Hematopoietic multipotent progenitor cell treated with erythropoietin and hydrocortisone succinate and interleukin-3 and kit ligand, for 17 days (in vitro differentiated cells): ENCODE measurements around the gene MAP1B.

Source experiments
- DNase-seq: peaks from one replicate; pipeline ENCODE4 v3.0.0-alpha.2; 2015; ENCODE audit warnings: low spot score

Gene MAP1B

DNA sequence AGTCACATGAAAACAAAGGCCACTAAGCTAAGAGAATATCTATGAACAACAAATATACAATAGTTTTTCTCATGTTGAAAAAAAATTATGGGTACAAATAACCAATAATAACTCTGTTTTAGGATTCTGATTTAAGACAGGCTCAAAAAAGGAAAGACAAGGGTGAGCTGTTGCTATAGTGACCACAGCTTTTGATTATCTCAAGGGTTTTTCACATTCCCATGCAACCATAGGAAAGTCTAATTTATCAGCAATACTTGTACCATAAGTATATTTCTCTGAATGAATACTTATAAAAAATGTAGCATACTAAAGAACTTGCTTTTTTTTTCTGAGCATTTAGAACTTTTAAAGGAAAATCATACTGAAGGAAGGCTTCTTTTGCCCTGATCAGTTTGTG, 144.7 kb downstream of the MAP1B start:
- no peak for DNase-seq

GRCh38 chr5:72252574-72253155, 145.4 kb downstream of the MAP1B start:
- DNase-seq: no peak

DNA sequence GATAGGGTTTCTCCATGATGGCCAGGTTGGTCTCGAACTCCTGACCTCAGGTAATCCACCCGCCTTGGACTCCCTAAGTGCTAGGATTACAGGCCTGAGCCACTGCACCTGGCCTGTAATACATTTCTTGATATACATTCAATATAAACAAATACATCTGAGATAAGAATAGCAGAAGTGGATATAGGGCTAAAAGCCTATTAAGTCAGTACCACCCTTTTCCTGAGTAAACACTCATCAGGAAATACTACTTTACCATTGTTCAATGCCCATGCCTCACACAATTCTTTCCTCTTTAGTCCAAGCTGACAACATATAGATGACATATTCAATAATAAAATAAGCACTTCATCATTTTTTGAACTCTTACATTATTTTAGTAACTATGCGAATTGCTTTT, 148.0 kb downstream of the MAP1B start:
- DNase-seq: no peak

DNA sequence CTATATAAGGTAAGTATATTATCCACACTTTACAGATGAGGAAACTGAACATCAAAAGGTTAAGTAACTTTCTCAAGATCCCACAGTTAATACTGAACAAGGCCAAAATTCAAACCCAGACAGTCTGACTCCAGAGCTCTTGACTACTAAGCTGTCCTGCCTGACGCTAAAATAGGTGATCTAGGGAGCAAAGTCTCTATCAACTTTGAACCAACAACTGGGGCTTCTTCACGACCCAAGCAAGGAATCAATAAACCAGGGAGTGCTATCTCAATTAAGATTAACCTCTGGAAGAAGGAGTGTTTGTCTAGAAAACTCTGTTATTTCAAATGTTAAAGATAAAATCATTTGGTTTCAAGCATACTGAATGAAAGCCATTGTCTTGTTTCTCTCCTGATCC, 148.4 kb downstream of the MAP1B start:
- DNase-seq: no peak

GRCh38 chr5:72256536-72256935, 149.3 kb downstream of the MAP1B start:
- DNase-seq: no peak
